NCI-H446 (cell line): Measurements from ENCODE around the gene PRKAG3.

Experiments used
- DNase-seq, 2 experiments: peaks; one replicate each; lab custom pipeline; 2025; lab: John Stamatoyannopoulos, UW

PRKAG3 gene

DNA sequence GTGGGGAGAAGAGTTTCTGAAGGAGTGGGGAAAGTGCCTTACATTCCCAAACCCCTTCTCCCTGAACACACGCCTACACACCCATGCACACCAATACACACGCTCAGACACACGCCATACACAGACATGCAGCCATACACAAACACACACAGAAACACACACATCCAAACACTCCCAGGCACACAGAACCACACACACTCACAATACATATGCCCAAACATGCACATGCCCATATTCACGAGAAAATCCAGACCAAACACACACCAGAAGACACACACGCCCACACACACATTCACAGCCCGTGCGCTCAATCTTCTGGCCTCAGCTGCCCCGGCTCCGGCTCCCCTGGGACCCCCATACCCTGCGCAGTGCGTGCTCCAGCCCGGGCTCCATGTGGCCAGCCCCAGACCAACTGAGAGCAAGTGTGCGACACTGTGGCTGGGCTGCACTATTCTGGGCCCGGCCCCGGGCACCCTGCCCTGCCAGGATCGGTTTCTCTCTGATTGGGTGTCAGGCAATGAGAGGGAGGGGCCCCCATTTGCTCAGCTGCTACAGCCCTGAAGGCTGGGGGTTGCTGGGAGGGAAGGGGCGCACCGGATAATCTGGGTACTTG is at the start of gene PRKAG3:
TSS of gene PRKAG3 (minus strand) at position 426 of the 613 bp plus-strand sequence.
- no peak for DNase-seq

DNA sequence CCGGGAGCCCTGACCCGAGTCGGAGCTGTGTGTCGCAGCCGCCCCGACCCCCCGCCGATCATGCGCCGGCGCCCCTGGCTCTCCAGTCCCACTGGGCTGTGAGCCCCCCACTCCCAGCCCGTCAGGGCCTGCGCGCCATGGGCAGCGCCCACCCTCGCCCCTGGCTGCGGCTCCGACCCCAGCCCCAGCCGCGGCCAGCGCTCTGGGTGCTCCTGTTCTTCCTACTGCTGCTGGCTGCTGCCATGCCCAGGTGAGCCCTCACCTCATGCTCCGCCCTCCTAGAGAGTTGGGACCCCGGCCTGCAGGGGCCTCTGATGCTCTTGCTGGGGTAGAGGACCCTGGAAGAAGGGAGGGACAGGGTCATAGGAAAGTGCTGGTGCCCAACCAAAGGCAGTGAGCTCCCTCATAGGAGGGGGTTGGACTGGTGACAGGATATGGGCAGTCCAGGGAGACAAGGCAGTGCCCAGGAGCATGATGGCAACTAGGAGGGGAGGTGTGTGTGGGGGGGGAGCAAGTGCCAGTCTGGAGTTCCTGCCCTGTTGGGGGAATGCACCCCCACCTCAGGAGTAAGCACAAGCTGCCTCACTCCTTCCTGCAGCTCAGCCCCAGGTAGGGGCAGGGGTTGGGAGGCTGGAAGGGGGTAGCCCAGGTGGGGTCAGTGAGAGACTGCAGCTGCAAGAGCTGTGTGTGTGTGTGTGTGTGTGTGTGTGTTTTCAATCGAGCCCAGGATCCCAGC is 49.4 kb upstream of the PRKAG3 start:
- no peak for DNase-seq

DNA sequence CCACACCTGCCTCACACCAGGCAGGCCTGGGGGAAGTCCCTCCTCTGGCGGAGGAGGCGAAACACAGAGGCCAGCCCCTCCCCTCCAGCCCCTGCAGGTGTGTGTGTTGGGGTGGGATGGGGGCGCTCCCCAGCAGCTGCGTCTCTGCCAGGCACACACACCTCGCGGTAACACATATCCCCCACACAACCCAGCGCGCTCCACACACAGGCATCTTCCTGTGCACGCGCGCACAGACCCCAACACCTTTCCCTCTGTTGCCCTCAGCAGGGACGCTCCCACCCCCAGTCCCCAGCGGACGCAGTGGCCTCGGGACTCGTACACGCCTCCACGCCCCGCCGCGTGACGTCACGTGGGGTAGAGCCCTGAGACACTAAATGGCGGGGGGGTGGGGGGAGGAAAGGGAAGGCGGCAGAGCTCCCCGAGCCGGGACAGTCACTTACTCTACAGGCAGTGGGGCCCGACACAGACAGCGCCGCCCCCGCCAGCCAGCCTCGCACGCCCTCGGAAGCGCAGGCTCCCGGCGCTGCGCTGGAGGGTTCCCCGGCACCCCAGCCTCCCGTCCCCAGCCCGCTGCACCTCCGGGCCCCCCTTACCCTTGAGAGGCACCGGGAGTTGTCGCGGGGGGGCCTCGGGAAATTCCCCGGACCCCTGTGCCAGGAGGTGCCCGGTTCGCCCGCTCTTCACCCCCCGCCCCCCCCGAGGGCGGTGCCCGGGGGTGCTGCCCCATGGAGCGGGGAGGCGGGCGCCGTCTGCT is 48.7 kb upstream of the PRKAG3 start, which contains the start of gene WNT10A:
TSS of gene WNT10A (plus strand) at position 751 of the 757 bp plus-strand sequence. CDS start 144 bp downstream, outside the sequence.
- DNase-seq: no peak

DNA sequence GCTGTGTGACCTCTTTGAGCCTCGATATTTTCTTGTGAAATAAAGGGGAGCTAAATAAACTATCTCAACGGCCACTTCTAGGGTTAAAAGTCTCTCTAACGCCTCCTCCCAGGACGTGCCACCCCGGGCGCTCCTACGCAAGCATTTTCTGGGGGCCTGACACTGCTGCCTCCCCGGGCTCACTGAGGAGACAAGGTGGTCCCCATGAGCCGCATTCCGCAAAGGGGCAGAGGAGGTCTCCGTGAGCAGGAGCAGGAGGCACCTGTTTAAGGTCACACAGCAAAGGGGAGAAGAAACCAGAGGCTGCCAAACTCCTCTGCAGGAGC is 48.1 kb upstream of the PRKAG3 start:
- no peak for DNase-seq

DNA sequence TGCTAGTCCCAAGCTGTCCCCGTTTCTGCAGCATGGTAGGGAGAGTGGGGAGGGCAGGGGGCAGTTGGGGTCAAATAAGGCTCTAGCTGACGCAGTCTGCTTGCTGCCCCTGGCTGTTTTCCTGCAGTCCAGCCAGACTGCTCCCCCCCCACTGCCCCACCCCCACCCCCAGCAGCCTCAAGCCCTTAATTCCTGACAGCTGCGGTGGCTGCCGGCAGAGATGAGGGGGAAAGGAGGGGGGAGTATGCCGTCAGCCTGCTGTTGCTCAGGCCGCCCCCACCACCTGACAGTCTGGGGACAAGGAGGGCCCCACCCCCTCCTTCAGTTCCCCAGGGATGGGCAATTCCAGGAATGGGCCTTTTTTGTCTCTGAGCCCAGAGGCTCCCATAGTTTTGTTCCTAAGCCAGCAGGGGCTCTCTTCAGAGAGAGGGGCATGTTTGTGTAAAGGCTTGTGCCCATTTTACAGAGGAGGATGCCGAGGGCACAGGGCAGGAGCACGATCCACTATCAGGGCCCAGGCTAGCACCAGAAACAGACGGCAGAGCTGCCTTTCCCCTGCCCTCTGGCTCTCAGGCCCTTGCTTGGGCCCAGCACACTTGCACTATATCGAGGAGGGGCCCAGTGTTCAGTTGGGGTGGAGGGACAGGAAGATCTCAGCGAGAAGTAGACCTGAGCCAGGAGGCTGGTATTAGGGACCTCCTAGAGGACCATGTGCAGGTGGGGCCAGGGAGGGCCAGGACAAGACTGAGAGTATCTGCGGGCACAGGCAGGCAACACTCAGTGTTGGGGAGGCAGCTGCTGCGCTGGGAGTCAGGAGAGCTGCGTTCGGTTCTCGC is 47.5 kb upstream of the PRKAG3 start:
- no peak for DNase-seq

DNA sequence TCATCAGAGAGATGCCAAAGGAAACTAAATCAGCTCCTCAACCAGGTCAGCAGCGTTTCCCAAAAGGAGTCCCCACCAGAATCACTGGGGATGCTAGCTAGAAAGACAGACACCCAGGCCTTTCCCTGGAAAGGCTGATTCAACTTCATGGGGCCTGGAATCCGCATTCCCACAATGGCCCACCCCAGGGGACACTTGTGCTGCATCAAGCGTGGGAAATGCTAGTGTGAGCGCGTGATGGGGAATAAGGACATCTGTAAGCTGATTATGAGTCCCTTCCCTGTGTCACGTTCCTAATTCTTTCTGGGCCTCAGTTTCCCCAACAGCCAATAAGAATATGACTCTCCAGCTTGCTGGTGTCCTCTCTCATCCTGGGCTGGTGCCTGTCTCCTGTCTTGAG is 46.9 kb upstream of the PRKAG3 start:
- no peak for DNase-seq

DNA sequence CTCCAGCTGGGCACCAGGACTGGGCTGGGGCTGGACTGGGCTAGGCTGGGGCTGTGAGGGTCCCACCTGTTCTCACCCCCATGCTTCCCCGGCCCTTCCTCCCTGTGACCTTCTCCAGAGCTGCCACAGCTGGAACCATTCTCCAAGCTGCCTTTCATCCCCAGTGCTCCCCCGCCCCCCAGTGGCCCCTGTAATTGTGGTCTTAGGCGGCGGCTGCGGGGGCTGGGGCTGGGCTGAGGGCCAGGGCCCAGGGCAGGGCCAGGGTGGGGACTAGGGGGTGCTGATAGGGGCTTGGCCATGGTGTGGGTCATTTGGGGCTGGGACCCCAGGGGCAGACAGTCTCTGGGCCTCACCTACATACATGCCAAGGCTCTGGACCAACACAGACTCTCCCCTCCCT is 46.3 kb upstream of the PRKAG3 start:
- no peak for DNase-seq

DNA sequence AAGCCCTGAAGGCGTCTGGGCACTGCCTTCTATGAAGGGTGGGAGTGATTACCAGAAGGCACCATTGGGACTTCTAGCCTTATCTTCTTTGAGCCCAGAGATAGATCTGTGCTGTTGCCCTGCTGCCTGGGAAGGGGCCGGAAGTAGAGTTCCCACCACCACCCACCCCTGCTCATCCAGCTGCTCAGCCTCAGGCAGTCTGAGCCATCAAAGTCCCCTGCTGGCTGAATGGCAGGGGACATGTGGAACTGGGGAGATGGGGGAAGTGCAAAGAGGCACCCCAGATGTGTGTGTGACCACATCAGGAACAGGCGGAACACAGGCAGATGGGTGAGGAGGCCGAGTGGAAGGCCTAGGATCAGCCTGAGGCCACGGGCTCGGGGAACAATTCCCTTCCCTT is 45.7 kb upstream of the PRKAG3 start:
- no peak for DNase-seq

DNA sequence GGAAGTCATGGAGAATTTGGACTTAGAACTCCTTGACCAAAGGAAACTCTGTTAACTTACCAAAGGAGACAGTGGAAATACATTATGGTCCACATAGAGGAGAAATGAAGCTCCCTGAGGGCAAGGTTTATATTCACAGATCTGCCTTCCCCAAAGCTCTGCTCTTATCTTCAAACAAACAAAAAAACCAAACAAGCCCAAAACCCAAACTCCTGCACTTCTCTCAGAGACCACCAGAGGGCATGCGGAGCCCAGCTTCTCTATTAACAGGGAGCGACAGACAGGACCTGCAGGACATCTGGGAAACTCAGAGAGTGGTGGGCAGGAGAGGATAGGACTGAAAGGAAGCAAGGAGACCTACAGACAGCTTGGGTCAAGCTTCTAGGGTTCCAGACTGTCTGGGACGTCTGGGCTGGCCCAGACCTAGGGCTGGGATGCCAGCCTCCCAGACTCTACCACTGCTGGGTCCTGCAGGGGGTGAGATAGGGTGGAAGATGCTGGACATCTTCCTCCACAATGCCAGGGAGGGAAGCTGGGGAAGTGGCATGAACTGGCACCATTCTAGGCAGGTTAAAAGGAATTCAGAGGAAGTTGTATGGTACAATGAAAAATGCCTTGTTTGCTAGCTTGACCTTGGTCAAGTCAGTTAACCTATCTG is 45.1 kb upstream of the PRKAG3 start:
- DNase-seq: peak; percentile 53 to 67

DNA sequence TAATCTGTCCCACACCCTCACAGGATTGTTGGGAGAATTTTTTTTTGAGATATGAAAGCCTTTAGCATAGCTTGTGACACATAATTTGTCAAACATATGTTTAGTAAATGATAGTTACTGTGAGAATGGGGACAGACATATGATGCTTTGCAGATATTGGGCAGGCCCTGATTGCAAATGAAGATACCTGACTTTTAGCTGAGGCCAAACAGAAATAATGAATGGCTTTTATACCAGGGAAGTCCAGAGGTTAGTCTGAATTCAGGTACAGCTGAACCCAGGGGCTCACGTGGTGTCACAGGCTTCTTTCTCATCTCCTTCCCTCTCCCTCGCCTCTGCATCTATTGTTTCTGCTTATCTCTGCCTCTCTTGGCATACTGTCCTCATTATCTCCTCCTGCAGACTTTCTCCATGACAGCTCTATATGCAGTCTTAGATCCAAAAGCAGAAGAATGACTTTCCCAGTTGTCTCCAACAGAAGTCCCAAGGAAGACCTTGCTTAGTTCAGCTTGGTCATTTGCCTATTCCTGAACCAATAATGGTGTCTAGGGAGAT is 44.2 kb upstream of the PRKAG3 start:
- no peak for DNase-seq

DNA sequence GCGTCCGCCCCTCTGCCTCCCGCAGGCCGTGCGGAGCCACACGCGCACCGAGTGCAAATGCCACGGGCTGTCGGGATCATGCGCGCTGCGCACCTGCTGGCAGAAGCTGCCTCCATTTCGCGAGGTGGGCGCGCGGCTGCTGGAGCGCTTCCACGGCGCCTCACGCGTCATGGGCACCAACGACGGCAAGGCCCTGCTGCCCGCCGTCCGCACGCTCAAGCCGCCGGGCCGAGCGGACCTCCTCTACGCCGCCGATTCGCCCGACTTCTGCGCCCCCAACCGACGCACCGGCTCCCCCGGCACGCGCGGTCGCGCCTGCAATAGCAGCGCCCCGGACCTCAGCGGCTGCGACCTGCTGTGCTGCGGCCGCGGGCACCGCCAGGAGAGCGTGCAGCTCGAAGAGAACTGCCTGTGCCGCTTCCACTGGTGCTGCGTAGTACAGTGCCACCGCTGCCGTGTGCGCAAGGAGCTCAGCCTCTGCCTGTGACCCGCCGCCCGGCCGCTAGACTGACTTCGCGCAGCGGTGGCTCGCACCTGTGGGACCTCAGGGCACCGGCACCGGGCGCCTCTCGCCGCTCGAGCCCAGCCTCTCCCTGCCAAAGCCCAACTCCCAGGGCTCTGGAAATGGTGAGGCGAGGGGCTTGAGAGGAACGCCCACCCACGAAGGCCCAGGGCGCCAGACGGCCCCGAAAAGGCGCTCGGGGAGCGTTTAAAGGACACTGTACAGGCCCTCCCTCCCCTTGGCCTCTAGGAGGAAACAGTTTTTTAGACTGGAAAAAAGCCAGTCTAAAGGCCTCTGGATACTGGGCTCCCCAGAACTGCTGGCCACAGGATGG is 42.0 kb upstream of the PRKAG3 start:
- DNase-seq: no peak

DNA sequence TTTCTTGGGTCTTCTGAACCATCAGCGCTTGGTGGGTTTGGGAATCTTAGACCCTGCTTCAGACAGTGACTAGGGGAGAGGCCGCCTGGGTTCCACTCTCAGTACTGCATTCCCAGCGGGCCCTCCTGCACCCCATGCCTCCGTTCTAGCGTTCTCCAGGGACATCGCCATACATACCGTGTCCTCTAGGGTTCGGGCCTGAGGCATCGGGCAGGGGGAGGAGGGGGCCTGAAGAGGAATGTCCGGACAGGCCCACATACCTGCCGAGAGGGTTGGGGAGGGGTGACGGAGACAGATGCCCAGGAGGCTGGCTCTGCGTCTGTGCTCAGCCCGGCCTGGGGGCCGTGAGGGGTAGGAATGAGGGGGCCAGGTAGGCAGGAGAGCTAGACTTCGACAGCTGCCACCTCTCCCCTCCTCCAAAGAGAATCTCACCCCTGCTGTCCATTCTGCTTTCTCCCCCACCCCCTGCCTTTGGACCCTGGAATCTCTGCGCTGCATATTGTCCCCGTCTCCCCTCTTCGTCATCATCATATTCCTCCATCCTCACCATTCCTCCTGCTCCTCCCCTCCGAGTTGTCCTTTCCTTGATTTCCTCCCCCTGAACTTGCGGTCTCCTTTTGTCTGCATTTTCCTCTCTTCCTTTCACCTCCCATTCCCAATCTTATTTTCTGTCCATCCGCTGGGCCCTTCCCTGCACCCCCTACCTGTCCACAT is 41.2 kb upstream of the PRKAG3 start:
- no peak for DNase-seq

DNA sequence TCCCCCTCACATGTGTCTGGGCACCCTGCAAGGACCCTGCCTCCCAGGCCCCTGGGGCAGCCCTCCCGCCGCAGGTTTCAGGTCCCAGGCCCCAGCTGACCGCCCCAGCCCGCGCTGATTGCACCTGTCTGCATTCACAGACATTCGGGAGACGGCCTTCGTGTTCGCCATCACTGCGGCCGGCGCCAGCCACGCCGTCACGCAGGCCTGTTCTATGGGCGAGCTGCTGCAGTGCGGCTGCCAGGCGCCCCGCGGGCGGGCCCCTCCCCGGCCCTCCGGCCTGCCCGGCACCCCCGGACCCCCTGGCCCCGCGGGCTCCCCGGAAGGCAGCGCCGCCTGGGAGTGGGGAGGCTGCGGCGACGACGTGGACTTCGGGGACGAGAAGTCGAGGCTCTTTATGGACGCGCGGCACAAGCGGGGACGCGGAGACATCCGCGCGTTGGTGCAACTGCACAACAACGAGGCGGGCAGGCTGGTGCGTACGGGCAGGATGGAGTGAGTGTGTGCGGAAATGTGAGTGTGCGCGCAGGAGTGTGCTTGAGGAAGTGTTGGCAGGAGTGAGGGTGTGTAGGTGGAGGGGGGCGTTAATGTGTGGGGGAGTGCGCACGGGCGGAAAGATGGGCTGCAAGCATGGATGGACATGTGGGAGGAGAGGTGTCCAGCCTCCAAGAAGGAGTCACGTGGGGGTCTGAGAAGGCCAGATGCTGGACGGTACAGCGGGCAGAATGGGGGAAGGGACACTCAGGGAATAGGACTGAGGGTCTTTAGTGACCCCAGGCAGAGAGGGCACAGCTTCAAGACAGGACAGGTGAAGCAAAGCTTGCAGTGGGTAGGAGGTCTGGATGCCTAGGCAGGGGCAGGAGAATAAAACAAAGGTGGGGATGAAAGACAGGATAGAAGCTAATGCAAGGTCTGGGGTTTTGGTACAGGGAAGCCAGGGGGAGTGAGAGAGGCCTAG is 40.0 kb upstream of the PRKAG3 start:
- DNase-seq: no peak

DNA sequence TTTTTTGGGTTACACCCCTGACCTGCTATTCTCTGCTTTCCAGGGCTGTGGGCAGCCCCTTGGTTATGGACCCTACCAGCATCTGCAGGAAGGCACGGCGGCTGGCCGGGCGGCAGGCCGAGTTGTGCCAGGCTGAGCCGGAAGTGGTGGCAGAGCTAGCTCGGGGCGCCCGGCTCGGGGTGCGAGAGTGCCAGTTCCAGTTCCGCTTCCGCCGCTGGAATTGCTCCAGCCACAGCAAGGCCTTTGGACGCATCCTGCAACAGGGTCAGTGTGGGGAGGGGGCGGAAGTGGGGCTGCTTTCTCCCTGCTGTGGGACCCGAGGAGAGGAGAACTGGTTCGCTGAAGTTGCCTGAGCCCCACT is 39.4 kb upstream of the PRKAG3 start:
- no peak for DNase-seq

DNA sequence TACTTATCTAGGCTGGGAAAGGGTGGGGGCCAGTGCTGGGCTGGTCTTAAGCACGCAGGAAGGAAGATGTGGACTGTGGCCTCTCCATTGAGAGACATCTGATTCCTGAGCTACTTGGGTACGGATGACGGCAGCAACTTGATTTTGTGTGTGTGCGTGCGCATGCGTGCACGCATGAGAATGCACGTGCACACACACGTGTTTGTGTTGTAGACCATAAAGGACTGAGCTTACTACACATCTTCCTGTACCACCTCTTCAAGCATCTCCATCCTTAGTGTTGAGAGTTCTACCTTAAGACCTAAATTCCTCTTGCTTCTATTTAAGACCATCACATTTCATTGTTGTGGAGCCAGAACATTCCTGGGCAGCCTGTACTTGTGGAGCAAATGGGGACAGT is 37.5 kb upstream of the PRKAG3 start:
- DNase-seq: no peak

DNA sequence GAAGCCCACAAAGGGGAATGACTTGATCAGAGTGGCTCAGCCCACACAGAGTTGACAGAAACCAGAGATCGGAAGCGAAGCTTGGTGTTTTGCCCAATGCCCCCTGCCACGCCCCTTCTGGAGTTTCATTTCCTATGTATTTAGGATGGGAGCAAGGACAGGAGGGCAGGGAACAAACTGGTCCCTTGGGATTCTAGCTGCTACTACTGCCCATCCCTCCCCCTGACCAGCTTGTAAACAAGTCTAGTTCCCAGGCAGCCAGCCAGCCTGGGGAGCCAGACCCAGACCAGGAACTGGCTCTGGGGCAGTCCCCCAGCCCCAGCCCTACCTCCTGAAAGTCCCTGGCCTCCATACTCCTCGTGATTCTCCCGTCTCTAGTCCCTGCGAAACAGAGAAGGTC is 36.3 kb upstream of the PRKAG3 start:
- DNase-seq: no peak

DNA sequence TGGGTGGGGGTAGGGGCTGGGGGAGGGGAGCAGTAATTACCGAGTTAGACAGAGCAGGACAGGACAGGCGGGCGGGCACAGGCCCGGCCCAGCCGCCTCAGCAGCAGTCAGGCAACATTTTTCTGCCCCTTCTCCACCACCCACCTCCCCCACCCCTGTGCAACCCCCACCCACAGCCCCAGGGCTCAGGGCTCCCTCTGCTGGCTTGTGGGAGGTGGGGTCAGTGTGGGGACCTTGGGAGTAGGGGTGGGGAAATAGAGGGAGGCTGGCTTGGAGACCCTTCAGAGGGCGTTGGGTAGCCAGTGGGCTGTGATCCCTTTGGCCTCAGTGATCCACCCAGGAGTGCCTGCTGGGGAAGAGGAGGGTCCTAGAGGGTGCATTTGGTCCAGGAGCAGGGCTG is 34.4 kb upstream of the PRKAG3 start:
- no peak for DNase-seq

DNA sequence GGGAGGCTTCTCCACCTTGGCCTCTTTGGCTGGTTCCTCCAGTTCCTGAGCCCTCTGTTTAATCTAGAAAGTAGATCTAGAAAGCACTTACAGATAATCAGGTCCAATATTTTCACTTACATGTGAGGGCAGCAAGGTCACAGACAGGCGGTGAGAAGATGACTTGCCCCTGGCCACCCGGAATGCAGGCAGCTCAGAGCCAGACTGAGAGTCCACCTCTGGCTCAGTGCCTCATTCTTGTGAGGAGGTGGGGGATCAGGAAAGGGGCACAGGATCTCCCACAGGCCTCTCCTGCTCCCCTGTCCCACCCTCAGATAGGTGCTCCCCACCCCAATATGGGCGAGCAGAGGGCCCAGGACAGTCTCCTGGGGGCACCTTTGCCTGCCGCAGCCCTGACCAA is 33.8 kb upstream of the PRKAG3 start:
- DNase-seq: no peak

DNA sequence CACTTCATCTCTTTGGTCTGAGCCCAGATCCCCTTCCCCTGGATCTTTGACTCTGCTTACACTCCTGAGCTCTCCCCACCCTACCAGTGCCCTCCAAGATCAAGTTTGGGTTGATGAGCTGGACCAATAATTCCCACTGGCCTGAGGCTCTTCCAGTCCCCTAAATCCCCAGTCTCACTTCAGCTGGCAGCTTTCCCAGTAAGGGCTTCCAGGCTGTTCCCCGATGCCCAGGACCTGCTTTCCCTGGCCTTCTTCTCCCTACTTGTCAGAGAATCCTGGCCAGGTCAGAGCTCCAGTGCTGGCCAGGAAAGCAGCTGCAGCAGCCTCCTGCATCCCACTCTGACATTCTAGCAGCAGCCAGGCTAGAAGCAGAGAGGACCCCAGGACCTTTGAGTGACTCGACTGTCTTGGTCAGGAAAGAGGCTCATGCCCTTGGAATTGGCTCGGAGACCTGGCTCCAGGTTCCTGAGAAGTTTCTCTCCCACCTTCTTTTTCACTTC is 31.5 kb upstream of the PRKAG3 start:
- DNase-seq: no peak
